Endothelial cell of umbilical vein (primary cell): ENCODE results near the gene PDPK1. TPM values are rescaled to one million over a fixed set of nuclear protein-coding genes. Genes with fewer than 3 reads are reported as not detected.

Experiments
- BruUV-seq: library from RNA; stranded (reverse); fragments of 400-500 nt; replicated peaks from 2 replicates; lab custom pipeline; 2021; lab: Mats Ljungman, UMichigan
- CTCF ChIA-PET: fragments of 300-600, 350-600 bp; sonication (Branson Sonifier 250); formaldehyde crosslinking; loops from one replicate; lab custom pipeline; 2021; ENCODE audit warnings: antibody characterized with exemption, inconsistent platforms; lab: Charles Lee
- POLR2A ChIA-PET: fragments of 300-600, 350-600 bp; sonication (Branson Sonifier 250); formaldehyde crosslinking; loops from one replicate; lab custom pipeline; 2021; ENCODE audit warnings: antibody characterized with exemption, inconsistent platforms; lab: Charles Lee
- DNase-seq: peaks from one replicate; pipeline ENCODE4 v3.0.0-alpha.2; 2011; ENCODE audit warnings: low read depth, low spot score
- FAIRE-seq: peaks from 2 replicates; lab custom pipeline; 2011; peaks lifted over from hg19 to GRCh38; lab: Jason Lieb, UNC
- H2AFZ ChIP-seq: 2 replicates; pipeline ENCODE4 v1.6.0; 2012; ENCODE audit warnings: low read depth, low read length, control low read depth, inconsistent platforms
- H3K27ac ChIP-seq: 2 replicates; pipeline ENCODE4 v1.5.1; 2011; ENCODE audit warnings: low read depth, mild to moderate bottlenecking, control low read depth, low read length, moderate library complexity; ENCODE audit not compliant: insufficient read depth
- H3K27me3 ChIP-seq, 2 experiments: 2 replicates each; pipeline versions ENCODE4 v1.6.0 to v1.6.1; 2011; ENCODE audit warnings: low read length in 2 of 2, mixed read lengths in 1 of 2; ENCODE audit not compliant: control insufficient read depth in 2 of 2, insufficient read depth in 2 of 2
- H3K36me3 ChIP-seq, 2 experiments: 2 replicates in 1 of 2; 3 replicates in 1 of 2; pipeline ENCODE4 v1.5.1; 2011; ENCODE audit warnings: low read length in 2 of 2, mild to moderate bottlenecking in 1 of 2, moderate library complexity in 1 of 2; ENCODE audit not compliant: control insufficient read depth in 2 of 2, insufficient read depth in 2 of 2; ENCODE audit errors: extremely low read depth in 1 of 2
- H3K4me1 ChIP-seq: 3 replicates; pipeline ENCODE4 v1.5.1; 2011; ENCODE audit warnings: mild to moderate bottlenecking, low read length; ENCODE audit not compliant: control insufficient read depth, insufficient read depth; ENCODE audit errors: extremely low read depth
- H3K4me2 ChIP-seq: 2 replicates; pipeline ENCODE4 v1.6.1; 2011; ENCODE audit warnings: low read length, control low read depth, mixed read lengths; ENCODE audit not compliant: insufficient read depth
- H3K4me3 ChIP-seq, 3 experiments: fragments of 200-600 bp in 1 of 3; sonication (generic), shearing (Covaris generic) in 1 of 3; replicated peaks in 1 of 3; 2 replicates each; pipeline ENCODE4 v1.5.1; 2011 to 2016; ENCODE audit warnings: control low read depth in 3 of 3, low read length in 3 of 3, mild to moderate bottlenecking in 2 of 3, inconsistent platforms in 1 of 3, low read depth in 1 of 3, moderate library complexity in 1 of 3; ENCODE audit not compliant: insufficient read depth in 1 of 3
- H3K79me2 ChIP-seq: 2 replicates; pipeline ENCODE4 v1.6.0; 2012; ENCODE audit warnings: low read length, inconsistent platforms; ENCODE audit not compliant: control insufficient read depth, insufficient read depth
- H3K9ac ChIP-seq: replicated peaks from 2 replicates; pipeline ENCODE3; 2011; ENCODE audit warnings: low read length, control low read depth; ENCODE audit not compliant: insufficient read depth; ENCODE audit errors: extremely low read depth
- H3K9me1 ChIP-seq: replicated peaks from 3 replicates; pipeline ENCODE4 v1.6.0; 2011; ENCODE audit warnings: mild to moderate bottlenecking, low read length; ENCODE audit not compliant: control insufficient read depth, insufficient read depth; ENCODE audit errors: extremely low read depth
- H3K9me3 ChIP-seq: replicated peaks from 2 replicates; pipeline ENCODE4 v1.5.1; 2012; ENCODE audit warnings: low read length, inconsistent platforms; ENCODE audit not compliant: control insufficient read depth, insufficient read depth
- H4K20me1 ChIP-seq: replicated peaks from 2 replicates; pipeline ENCODE3; 2011; ENCODE audit warnings: mild to moderate bottlenecking, low read length; ENCODE audit not compliant: control insufficient read depth, insufficient read depth; ENCODE audit errors: extremely low read depth
- CTCF ChIP-seq, 2 donors: IDR thresholded peaks; 1 replicate in 1 of 2; 2 replicates in 1 of 2; pipeline ENCODE4 v1.5.1; 2011; ENCODE audit warnings: low read length in 2 of 2, mild to moderate bottlenecking in 2 of 2, moderate library complexity in 2 of 2, control low read depth in 1 of 2, inconsistent platforms in 1 of 2, low read depth in 1 of 2; ENCODE audit not compliant: insufficient read depth in 1 of 2; ENCODE audit errors: extremely low read depth in 1 of 2
- EZH2 ChIP-seq: IDR thresholded peaks from 2 replicates; pipeline ENCODE4 v1.6.1; 2012; ENCODE audit warnings: borderline replicate concordance, low read depth, mild to moderate bottlenecking, moderate library complexity, low read length, inconsistent platforms; ENCODE audit not compliant: severe bottlenecking
- FOS ChIP-seq: IDR thresholded peaks from 2 replicates; pipeline ENCODE4 v1.6.1; 2011; ENCODE audit warnings: mild to moderate bottlenecking, low read length, moderate library complexity, borderline replicate concordance; ENCODE audit not compliant: insufficient read depth
- GATA2 ChIP-seq: IDR thresholded peaks from 2 replicates; pipeline ENCODE4 v1.7.0; 2011; ENCODE audit warnings: low read depth, mild to moderate bottlenecking, moderate library complexity, mixed read lengths, low read length; ENCODE audit not compliant: insufficient read length, insufficient read depth
- JUN ChIP-seq: IDR thresholded peaks from 2 replicates; pipeline ENCODE4 v1.6.1; 2011; ENCODE audit warnings: borderline replicate concordance, low read depth; ENCODE audit not compliant: insufficient read length, insufficient read depth
- MAX ChIP-seq: IDR thresholded peaks from 2 replicates; pipeline ENCODE4 v1.6.1; 2011; ENCODE audit not compliant: insufficient read depth, insufficient read length
- MYC ChIP-seq: IDR thresholded peaks from one replicate; pipeline ENCODE4 v1.6.1; 2011; ENCODE audit warnings: mild to moderate bottlenecking, low read depth, low read length
- POLR2A ChIP-seq: IDR thresholded peaks from 2 replicates; pipeline ENCODE4 v1.6.1; 2012; ENCODE audit warnings: low read depth, mild to moderate bottlenecking, control low read depth, low read length
- POLR2AphosphoS5 ChIP-seq: IDR thresholded peaks from 2 replicates; pipeline ENCODE4 v1.6.1; 2012; ENCODE audit warnings: low read depth, mild to moderate bottlenecking, control low read depth, low read length, moderate library complexity; ENCODE audit not compliant: insufficient read depth
- dilution Hi-C: fragments of 300-500 bp; cut with MboI; formaldehyde crosslinking; loops from one replicate; pipeline ENCODE4 v1.15.0; 2019; ENCODE audit warnings: low sequenced_read_pairs; ENCODE audit not compliant: extremely low pct_ligation_motif_present
- intact Hi-C: fragments of 100-400 bp; cut with micrococcal nuclease; formaldehyde crosslinking; loops from one replicate; pipeline ENCODE4 v1.10.0; 2022
- polyA plus RNA-seq, 4 experiments: library from polyadenylated mRNA; depleted of rRNA in 3 of 4; stranded (reverse) in 3 of 4; unstranded in 1 of 4; fragments of >200 nt; gene quantifications; 2 replicates each; pipeline versions ENCODE4 v1.2.1 to v1.2.3, GENCODE V29; 2011 to 2012; ENCODE audit warnings: missing spikeins in 1 of 4
- total RNA-seq: library from RNA; stranded (reverse); gene quantifications from 2 replicates; pipeline ENCODE4 v1.2.3, GENCODE V29; 2021

Gene PDPK1
- total and polyA plus RNA-seq, 2 donors (not counting 3 experiments of a cell fraction or from before 2014, with no cell fraction given), result 22.4 to 37.3 TPM

- Histone ChIP-seq H3K9ac (no peak overlapping the region), H3K27me3 (no peaks in the 10 kb centered on the region), H3K4me1 (no peaks in the 10 kb centered on the region), H3K4me3 (no peak overlapping the region), H3K9me1 (no peaks in the 10 kb centered on the region), H2AFZ (no peak overlapping the region), H3K27ac (no peak overlapping the region), H3K9me3 (no peaks in the 10 kb centered on the region), H4K20me1 (no peaks in the 10 kb centered on the region), H3K36me3 (peaks cover 5 to 14% of the 10 kb centered on the region in 2 experiments), H3K4me2 (no peak overlapping the region), H3K79me2 (peaks cover 21% of the 10 kb centered on the region)
- ChIA-PET CTCF (no interaction called here), POLR2A (no interaction called here)
- dilution Hi-C loops, result no loop called here
- intact Hi-C loops, result no loop called here
- DNase-seq (no peak), FAIRE-seq (no peak)
- TF ChIP-seq CTCF (IDR thresholded peaks at IDR 0.05; ENCODE audit: extremely low read depth in 1 of 2, insufficient read depth in 1 of 2, low read depth in 1 of 2, low read length in 2 of 2) (no peak), JUN (no peak), MAX (no peak), POLR2AphosphoS5 (no peak), EZH2 (no peak), MYC (no peak), GATA2 (no peak), FOS (no peak), POLR2A (no peak)
- BruUV-seq, result TSS peak; percentile 12
Measured at GRCh38 chr16:2610781-2611498, 73.1 kb downstream of the PDPK1 start.
